ENCODE results near the gene RNF223. TPM values are rescaled to one million over a fixed set of nuclear protein-coding genes. Genes with fewer than 3 reads are reported as not detected.

Gene RNF223
- total RNA-seq, 1 donor from 2014 or later: 7.5 TPM

DNA sequence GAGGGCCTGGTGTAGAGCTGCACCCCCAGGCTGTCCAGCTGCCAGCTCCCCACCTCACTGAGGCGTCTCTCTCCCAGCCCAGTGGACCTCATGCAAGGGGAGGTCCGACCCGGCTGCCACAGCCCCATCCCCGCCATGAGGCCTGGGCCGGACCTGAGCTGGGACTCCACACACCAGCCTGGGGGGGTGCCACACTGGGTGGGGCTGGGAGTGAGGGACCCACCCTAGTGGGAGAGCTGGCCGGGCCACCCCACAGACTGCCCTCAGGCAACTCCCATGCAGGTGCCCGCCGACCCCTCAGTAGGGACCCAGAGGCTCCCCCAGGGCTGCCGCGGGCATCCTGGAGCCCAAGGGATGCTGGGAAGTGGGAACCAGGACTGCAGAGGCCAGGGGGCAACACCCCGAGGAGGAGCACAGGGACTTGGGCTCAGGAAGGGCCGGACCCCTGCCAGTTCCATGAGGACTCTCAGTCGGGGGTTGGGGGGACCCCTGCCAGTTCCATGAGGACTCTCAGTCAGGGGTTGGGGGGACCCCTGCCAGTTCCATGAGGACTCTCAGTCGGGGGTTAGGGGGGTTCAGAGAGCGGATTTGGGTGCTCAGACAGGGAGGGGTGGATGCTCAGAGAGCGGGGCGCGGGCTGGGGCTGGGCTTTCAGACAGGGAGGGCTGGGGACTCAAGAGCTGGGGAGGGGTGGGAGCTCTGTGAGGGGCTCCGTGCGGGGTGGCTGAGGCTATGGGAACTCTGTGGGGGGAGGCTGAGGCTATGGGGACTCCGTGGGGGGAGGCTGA is 1.2 kb upstream of the RNF223 start:
- no peak for DNase-seq (ENCODE audit: low read depth)
- Histone ChIP-seq H3K27me3 (ENCODE audit: control insufficient read depth, insufficient read depth, low read length) (peaks cover 3% of the 10 kb centered on the region), H3K36me3 (ENCODE audit: control insufficient read depth, insufficient read depth, low read length) (no peaks in the 10 kb centered on the region), H3K4me3 (ENCODE audit: low read depth, low read length) (no peak overlapping the region)
- no peak for TF ChIP-seq CTCF (IDR thresholded peaks at IDR 0.05; ENCODE audit: insufficient read depth, low read length, poor library complexity, severe bottlenecking)

DNA sequence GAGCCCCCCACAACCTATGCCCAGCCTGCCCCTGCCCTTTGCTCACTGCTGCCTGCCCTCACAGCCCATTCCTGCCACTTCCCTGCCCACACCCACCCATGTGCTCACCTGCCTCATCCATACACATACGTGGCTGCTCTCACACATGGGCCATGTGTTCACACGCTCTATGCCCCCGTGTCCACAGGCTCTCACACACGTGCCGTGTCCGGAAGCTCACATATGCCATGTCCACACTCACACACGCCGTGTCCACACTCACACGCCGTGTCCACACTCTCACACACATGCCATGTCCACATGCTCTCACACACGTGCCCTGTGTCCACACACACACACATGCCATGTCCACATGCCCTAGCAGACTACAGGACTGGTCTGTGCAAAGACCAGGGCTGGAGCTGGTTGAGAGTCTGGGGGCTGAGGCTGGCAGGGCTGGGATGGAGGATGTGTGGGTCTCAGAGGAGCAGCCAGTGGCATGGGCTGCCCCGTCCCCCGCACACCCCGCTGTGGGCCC is 583 bp upstream of the RNF223 start:
- no peak for DNase-seq (ENCODE audit: low read depth)
- H3K4me3 ChIP-seq (ENCODE audit: low read depth, low read length): no peak overlapping the region
- H3K27me3 ChIP-seq (ENCODE audit: control insufficient read depth, insufficient read depth, low read length): peaks cover 3% of the 10 kb centered on the region
- TF ChIP-seq CTCF (IDR thresholded peaks at IDR 0.05; ENCODE audit: insufficient read depth, low read length, poor library complexity, severe bottlenecking): no peak
- H3K36me3 ChIP-seq (ENCODE audit: control insufficient read depth, insufficient read depth, low read length): no peaks in the 10 kb centered on the region

DNA sequence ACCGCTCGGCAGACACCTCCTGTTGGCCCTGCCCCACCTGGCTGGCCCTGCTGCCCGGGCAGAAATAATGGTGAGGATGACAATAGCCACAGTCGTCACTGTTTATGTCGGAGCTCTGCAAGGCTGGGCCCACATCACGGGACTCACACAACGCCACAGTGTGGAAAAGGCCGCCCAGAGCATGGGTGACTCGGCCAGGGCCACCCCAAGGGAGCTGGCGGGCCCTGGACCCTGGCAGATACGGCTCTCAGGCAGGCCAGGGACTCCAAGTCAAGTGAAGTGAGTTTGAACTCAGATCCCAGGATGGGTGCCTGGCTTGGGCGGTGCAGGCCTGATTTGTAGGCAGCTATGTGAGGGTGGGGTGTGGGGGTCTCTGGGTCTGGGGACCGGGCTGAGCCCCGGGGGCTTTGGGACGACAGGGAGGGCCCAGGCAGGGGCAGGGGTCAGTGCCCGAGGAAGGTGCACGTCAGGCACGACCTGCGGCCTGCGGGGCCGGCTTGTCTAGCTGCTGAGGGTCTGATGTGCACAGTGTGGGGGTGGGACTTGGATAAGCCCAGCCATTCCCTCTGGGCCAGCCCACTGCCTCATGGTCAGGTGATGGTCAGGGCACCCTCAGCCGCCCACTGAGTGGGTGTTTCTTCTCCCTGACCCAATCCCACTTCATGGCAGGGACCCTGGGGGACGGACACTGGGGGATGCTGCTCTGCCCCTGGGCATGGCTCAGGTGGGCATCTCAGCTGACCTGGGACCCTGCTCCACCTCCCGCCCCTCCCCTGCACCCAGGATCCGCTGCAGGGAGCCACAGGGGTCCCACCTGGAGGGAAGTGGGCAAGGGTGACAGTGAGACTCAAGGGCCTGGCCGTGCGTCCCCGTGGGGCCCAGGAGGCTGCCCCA is 1.0 kb downstream of the RNF223 start:
- no peak for TF ChIP-seq CTCF (IDR thresholded peaks at IDR 0.05; ENCODE audit: insufficient read depth, low read length, poor library complexity, severe bottlenecking)
- Histone ChIP-seq H3K4me3 (ENCODE audit: low read depth, low read length) (no peak overlapping the region), H3K36me3 (ENCODE audit: control insufficient read depth, insufficient read depth, low read length) (no peaks in the 10 kb centered on the region), H3K27me3 (ENCODE audit: control insufficient read depth, insufficient read depth, low read length) (peaks cover 3% of the 10 kb centered on the region)
- DNase-seq (ENCODE audit: low read depth): no peak

DNA sequence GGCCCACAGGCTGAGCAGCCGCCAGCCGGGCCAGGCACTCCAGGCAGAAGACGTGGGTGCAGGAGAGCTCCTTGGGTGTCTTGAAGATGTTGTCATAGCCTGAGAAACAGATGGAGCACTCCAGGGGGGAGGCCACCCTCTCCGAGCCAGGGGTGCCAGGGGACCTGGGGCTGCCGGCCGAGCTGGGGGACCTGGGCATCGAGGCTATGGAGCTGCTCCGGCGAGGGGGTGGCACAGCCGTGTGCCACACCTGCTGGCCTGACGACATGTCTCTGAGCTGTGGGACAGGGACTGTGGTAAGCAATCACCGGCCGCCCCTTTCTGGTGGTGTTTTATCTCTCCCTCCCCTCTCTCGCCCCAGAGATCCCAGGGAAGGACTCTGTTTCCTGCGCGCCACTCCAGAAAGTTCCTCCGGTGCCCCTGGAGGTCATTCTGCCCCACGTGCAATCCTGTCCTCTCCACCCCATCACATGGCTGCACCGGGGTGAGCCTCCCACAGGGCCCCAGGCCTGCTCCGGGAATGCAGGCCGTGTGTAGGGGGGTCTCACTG is 1.7 kb downstream of the RNF223 start:
- DNase-seq (ENCODE audit: low read depth): no peak
- TF ChIP-seq CTCF (IDR thresholded peaks at IDR 0.05; ENCODE audit: insufficient read depth, low read length, poor library complexity, severe bottlenecking): no peak
- H3K27me3 ChIP-seq (ENCODE audit: control insufficient read depth, insufficient read depth, low read length): peaks cover 3% of the 10 kb centered on the region
- H3K4me3 ChIP-seq (ENCODE audit: low read depth, low read length): no peak overlapping the region
- H3K36me3 ChIP-seq (ENCODE audit: control insufficient read depth, insufficient read depth, low read length): no peaks in the 10 kb centered on the region

DNA sequence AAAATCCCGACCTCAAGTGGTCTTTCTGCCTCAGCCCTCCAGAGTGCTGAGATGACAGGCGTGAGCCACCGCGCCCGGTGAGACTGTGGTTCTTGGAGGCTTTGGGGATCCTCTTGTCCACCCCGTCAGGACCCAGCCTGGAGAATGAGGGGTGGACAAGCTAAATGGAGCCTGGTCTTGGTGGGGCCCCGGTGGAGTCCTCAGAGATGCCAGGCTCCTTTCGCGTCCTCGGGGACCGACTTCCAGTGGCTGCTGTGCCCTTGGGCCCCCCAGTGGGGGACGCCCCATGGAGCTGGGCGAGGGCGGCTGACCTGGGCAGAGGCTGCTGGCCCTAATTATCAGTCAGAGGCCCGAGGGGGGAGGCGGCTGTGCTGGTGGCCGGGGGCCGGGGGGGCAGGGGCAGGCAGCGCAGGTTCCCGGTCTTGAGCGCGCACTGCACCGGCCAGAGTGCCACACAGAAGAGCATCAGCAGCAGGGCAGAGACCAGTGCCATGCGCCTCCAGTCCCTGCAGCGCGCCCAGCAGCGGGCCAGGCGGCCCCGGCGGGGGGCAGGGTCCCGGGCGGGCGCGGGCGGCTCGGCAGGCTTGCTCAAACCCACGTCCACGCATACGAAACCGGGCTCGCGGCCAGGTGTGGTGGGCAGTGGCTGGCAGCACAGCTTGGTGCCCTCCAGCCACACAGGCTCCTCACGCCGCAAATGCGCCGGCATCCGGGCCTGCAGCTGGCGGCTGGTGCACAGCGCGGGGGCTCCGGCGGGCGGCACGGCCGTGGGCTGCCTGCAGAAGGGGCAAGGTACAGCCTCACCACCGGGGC is 2.4 kb downstream of the RNF223 start:
- Histone ChIP-seq H3K4me3 (ENCODE audit: low read depth, low read length) (no peak overlapping the region), H3K36me3 (ENCODE audit: control insufficient read depth, insufficient read depth, low read length) (no peaks in the 10 kb centered on the region), H3K27me3 (ENCODE audit: control insufficient read depth, insufficient read depth, low read length) (peaks cover 3% of the 10 kb centered on the region)
- TF ChIP-seq CTCF (IDR thresholded peaks at IDR 0.05; ENCODE audit: insufficient read depth, low read length, poor library complexity, severe bottlenecking): no peak
- no peak for DNase-seq (ENCODE audit: low read depth)
